Measurements from ENCODE around the gene MCOLN1.

DNA sequence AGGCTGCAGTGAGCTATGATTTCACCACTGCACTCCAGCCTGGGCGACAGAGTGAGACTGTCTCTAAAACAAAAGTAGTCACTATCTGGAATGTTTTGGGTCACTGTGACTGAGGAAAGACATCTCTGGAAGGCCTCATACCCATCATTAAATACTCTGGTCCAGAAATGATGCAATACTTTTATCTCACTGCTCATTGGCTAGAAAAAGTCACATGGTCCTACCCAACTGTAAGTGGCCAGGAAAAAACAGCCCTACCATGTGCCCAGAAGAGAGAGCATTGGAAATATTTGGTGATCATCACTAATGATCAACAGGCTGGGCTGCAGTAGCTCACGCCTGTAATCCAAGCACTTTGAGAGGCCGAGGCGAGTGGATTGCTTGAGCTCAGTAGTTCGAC is 42.9 kb downstream of the MCOLN1 start:
- TF ChIP-seq, protein P1, sequence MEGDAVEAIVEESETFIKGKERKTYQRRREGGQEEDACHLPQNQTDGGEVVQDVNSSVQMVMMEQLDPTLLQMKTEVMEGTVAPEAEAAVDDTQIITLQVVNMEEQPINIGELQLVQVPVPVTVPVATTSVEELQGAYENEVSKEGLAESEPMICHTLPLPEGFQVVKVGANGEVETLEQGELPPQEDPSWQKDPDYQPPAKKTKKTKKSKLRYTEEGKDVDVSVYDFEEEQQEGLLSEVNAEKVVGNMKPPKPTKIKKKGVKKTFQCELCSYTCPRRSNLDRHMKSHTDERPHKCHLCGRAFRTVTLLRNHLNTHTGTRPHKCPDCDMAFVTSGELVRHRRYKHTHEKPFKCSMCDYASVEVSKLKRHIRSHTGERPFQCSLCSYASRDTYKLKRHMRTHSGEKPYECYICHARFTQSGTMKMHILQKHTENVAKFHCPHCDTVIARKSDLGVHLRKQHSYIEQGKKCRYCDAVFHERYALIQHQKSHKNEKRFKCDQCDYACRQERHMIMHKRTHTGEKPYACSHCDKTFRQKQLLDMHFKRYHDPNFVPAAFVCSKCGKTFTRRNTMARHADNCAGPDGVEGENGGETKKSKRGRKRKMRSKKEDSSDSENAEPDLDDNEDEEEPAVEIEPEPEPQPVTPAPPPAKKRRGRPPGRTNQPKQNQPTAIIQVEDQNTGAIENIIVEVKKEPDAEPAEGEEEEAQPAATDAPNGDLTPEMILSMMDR (IDR thresholded peaks at IDR 0.05; ENCODE audit: extremely low read depth in 1 of 2, insufficient read depth in 1 of 2, low read depth in 1 of 2, low read length in 2 of 2) = no peak
- TF ChIP-seq EZH2 (IDR thresholded peaks at IDR 0.05; ENCODE audit: borderline replicate concordance, low read depth, low read length, severe bottlenecking) (no peak), POLR2A (IDR thresholded peaks at IDR 0.05; ENCODE audit: low read depth, low read length) (no peak)
